Tibial artery (tissue), 4 donors: ENCODE measurements around the gene ALOX12.

ENCODE experiments used
- DNase-seq, 2 donors: peaks; one replicate each; pipeline ENCODE4 v3.0.0-alpha.2; 2019
- H3K27ac ChIP-seq, 2 donors: fragments of 200-600 bp; sonication (generic) in 1 of 2; 1 replicate in 1 of 2; 2 replicates in 1 of 2; pipeline ENCODE4 v1.5.1; 2018 to 2019; ENCODE audit warnings: mild to moderate bottlenecking in 1 of 2
- H3K27me3 ChIP-seq, 2 donors: fragments of 200-600 bp; sonication (generic) in 1 of 2; one replicate each; pipeline versions ENCODE4 v1.5.1 to v1.6.0; 2016 to 2019
- H3K36me3 ChIP-seq, 3 donors: fragments of 200-600 bp; sonication (generic) in 2 of 3; one replicate each; pipeline ENCODE4 v1.5.1; 2016 to 2019; ENCODE audit warnings: mild to moderate bottlenecking in 2 of 3
- H3K4me1 ChIP-seq, 4 donors: fragments of 200-600 bp; sonication (generic) in 2 of 4; 1 replicate in 3 of 4; 2 replicates in 1 of 4; pipeline ENCODE4 v1.5.1; 2016 to 2019
- H3K4me3 ChIP-seq, 2 donors: fragments of 200-600 bp; sonication (generic) in 1 of 2; 1 replicate in 1 of 2; 2 replicates in 1 of 2; pipeline ENCODE4 v1.5.1; 2018 to 2019; ENCODE audit warnings: mild to moderate bottlenecking in 2 of 2
- H3K9me3 ChIP-seq, 3 donors: fragments of 200-600 bp; sonication (generic) in 1 of 3; one replicate each; pipeline ENCODE4 v1.5.1; 2016 to 2019
- intact Hi-C: fragments of 100-400 bp; cut with DNase I; formaldehyde crosslinking; loops from one replicate; pipeline ENCODE4 v1.15.0; 2023; ENCODE audit warnings: low total_unique reads
- TF ChIP-seq, protein P1 (sequence below), 2 experiments: fragments of 200-600 bp in 1 of 2; fragments of 450-650 bp in 1 of 2; IDR thresholded peaks; one replicate each; pipeline ENCODE4 v1.5.1; 2017 to 2019; ENCODE audit warnings: antibody characterized with exemption in 2 of 2, mild to moderate bottlenecking in 1 of 2, moderate library complexity in 1 of 2

Gene ALOX12

DNA sequence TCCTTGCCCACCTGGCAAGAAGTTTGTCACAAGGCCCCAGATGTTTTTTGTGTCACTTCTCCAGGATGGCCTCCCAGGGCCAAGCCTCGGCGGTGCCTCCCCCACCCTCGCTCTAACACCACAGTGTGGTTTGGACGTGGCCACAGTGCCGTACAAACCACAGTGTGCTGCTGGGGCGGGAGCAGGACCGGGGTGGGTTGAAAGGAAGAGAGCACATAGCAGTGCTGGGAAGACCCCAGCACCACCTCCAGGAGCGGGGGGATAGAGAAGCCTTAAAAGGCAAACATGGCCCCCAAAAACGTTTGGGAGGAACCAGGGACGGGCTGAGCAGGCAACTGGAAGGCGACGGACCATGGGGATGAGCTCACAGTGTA, 22.0 kb downstream of the ALOX12 start:
- DNase-seq, result no peak
- H3K27ac ChIP-seq, result peak overlapping the region; percentile 91 to 97

DNA sequence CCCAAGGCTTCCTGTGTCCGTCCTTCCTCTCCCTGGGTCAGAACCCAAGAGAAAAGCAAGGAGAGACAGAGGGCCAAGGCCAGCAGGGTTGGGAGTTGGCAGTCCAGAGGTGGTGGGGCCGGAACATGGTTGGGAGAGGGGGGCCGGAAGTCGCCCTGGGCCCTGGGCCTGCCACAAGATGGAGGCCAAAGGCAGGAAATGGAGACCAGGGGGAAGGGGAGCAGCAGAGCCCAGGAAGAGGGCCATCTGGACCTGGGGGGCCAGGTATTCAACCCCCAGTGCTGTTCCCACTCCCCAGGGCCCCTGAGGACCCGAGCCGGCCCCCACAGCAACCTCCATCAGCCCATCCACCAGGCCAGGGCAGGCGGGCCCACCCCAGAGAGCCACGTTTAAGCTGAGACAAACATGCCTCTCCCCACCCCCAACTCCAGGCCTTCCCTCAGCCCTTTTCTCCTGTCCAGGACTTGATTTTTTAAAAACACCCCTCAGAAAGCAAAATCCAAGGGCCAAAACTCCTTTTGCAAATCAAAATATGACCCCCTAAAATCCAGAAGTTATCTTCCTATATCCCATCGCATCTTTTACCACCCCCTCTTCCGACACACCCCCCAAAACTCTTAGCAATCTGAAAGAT, 22.6 kb downstream of the ALOX12 start:
- Histone ChIP-seq H3K36me3 (peaks cover 0 to 13% (median 13%) of the 10 kb centered on the region in 3 donors), H3K27me3 (peaks cover 0 to 18% of the 10 kb centered on the region in 2 donors), H3K9me3 (no peaks in the 10 kb centered on the region), H3K4me1 (peaks cover 5 to 69% (median 57%) of the 10 kb centered on the region in 4 donors), H3K4me3 (peak overlapping the region; percentile 68 to 83), H3K27ac (peak overlapping the region; percentile 91 to 97)
- DNase-seq, result peak; percentile 72 to 89
- TF ChIP-seq, protein P1, sequence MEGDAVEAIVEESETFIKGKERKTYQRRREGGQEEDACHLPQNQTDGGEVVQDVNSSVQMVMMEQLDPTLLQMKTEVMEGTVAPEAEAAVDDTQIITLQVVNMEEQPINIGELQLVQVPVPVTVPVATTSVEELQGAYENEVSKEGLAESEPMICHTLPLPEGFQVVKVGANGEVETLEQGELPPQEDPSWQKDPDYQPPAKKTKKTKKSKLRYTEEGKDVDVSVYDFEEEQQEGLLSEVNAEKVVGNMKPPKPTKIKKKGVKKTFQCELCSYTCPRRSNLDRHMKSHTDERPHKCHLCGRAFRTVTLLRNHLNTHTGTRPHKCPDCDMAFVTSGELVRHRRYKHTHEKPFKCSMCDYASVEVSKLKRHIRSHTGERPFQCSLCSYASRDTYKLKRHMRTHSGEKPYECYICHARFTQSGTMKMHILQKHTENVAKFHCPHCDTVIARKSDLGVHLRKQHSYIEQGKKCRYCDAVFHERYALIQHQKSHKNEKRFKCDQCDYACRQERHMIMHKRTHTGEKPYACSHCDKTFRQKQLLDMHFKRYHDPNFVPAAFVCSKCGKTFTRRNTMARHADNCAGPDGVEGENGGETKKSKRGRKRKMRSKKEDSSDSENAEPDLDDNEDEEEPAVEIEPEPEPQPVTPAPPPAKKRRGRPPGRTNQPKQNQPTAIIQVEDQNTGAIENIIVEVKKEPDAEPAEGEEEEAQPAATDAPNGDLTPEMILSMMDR (IDR thresholded peaks at IDR 0.05), result no peak
- intact Hi-C loops, result no loop called here

More for the DNA sequence above, 22.0 kb downstream of the ALOX12 start:
- no peaks in the 10 kb centered on the region for H3K9me3 ChIP-seq
- H3K4me1 ChIP-seq, result peaks cover 5 to 68% (median 57%) of the 10 kb centered on the region in 4 donors
- H3K36me3 ChIP-seq, result peaks cover 0 to 13% (median 13%) of the 10 kb centered on the region in 3 donors
- intact Hi-C loops, result no loop called here
- TF ChIP-seq, protein P1 (IDR thresholded peaks at IDR 0.05), result no peak
- peak overlapping the region; percentile 68 to 83 for H3K4me3 ChIP-seq
- peaks cover 0 to 12% of the 10 kb centered on the region in 2 donors for H3K27me3 ChIP-seq

- intact Hi-C loops, result no loop called here
- Histone ChIP-seq H3K4me3 (peak overlapping the region; percentile 68 to 83), H3K27me3 (peaks cover 0 to 27% of the 10 kb centered on the region in 2 donors), H3K27ac (peak overlapping the region; percentile 91 to 97), H3K4me1 (peaks cover 5 to 62% (median 54%) of the 10 kb centered on the region in 4 donors), H3K9me3 (no peaks in the 10 kb centered on the region), H3K36me3 (peaks cover 0 to 13% (median 13%) of the 10 kb centered on the region in 3 donors)
- TF ChIP-seq, protein P1 (IDR thresholded peaks at IDR 0.05), result no peak
- DNase-seq, result no peak
Observed at GRCh38 chr17:7019367-7019766, 23.5 kb downstream of the ALOX12 start.

- intact Hi-C loops, result loop anchor here (5.0 kb wide), 2 partner anchors 108 to 1362 kb away; partner anchors contain the start of gene RPL26
- TF ChIP-seq, protein P1 (IDR thresholded peaks at IDR 0.05), result no peak
- Histone ChIP-seq H3K4me1 (peaks cover 5 to 62% (median 54%) of the 10 kb centered on the region in 4 donors), H3K27me3 (peaks cover 0 to 28% of the 10 kb centered on the region in 2 donors), H3K27ac (peak overlapping the region; percentile 91 to 97), H3K9me3 (no peaks in the 10 kb centered on the region), H3K4me3 (peak overlapping the region; percentile 68 to 83), H3K36me3 (peaks cover 0 to 13% (median 13%) of the 10 kb centered on the region in 3 donors)
- peak in 1 of 2 donors; percentile 82 for DNase-seq
Observed at GRCh38 chr17:7019839-7020519, 24.1 kb downstream of the ALOX12 start.

- no peak for DNase-seq
- intact Hi-C loops, result loop anchor here (5.0 kb wide), 2 partner anchors 109 to 1361 kb away; partner anchors contain the start of gene RPL26
- TF ChIP-seq, protein P1 (IDR thresholded peaks at IDR 0.05), result no peak
- Histone ChIP-seq H3K4me3 (peak overlapping the region; percentile 29 to 34), H3K36me3 (peaks cover 0 to 13% (median 12%) of the 10 kb centered on the region in 3 donors), H3K27ac (peak overlapping the region; percentile 41 to 42), H3K9me3 (no peaks in the 10 kb centered on the region), H3K27me3 (peaks cover 0 to 28% of the 10 kb centered on the region in 2 donors), H3K4me1 (peaks cover 5 to 53% (median 45%) of the 10 kb centered on the region in 4 donors)
Observed at GRCh38 chr17:7020894-7021664, 25.2 kb downstream of the ALOX12 start.
